NCI-H2227 (cell line): ENCODE results near the gene KLHL22.

Experiments
- DNase-seq: peaks from one replicate; lab custom pipeline; 2025; ENCODE audit not compliant: unreplicated experiment; lab: John Stamatoyannopoulos, UW

KLHL22 gene

DNA sequence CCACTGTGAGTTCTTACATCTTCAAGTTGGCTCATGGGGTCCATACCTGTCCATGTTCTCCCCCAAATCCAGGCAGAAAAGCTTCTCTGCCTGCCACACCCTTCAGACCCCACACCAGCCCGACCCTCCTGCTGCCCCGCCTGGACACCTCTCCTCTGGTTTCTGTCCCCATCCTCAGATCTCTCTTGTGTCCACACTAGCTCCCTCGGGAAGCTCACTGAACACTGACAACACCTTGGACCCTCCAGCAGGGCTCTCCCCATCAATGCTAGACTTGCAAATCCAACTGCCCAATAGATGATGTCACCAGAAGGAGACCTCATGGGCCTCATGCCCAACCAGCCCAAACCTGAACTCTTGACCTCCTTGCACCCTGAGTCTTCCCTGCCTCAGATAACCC, 60.8 kb downstream of the KLHL22 start:
- DNase-seq: no peak

- DNase-seq: no peak
Observed at GRCh38 chr22:20434264-20434751, 61.3 kb downstream of the KLHL22 start.

DNA sequence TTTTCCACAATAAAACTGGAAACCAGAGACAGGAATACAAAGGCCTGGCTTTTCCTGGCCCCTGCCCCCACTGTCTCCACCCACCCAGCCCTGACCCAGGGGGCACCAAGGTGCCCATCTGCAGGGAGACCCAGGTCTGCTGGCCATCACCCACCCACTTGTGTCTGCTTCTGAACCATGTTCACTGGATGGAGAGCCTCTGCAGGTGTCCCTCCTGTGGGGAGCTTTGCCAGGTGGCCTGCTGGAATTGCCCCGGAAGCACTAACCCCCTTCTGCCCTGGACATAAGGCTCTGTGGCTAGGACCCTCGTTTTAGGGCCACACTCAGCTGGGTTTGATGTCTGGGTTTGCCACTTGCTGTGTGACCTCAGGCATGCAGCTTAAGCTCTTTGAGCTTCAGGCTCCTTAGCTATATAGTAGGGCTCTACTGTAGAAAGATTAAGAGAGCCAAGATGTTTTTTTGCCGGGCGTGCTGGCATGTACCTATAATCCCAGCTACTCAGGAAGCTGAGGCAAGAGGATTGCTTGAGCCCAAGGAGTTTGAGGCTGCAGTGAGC, 61.8 kb downstream of the KLHL22 start:
- DNase-seq: no peak

DNA sequence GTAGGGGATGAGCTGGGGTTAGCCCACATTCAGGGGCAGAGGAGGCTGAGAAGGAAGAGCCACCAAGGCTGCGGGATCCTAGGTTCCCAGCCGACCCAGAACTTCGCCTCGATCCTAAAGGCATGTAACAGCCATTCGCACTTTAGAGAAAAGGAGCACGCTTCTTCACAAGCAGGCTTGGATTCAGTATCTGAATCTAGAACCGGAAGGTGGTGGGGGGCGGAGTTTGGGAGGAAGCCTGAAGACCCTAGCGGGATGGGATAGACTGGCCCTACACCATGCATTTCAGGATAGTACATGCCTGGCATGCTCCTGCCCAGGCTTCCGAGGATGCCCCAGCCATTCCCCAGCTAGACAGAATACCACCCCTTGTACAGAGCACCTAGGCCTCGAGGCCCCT, 62.4 kb downstream of the KLHL22 start:
- DNase-seq: no peak

GRCh38 chr22:20432244-20432686, 63.3 kb downstream of the KLHL22 start:
- no peak for DNase-seq

DNA sequence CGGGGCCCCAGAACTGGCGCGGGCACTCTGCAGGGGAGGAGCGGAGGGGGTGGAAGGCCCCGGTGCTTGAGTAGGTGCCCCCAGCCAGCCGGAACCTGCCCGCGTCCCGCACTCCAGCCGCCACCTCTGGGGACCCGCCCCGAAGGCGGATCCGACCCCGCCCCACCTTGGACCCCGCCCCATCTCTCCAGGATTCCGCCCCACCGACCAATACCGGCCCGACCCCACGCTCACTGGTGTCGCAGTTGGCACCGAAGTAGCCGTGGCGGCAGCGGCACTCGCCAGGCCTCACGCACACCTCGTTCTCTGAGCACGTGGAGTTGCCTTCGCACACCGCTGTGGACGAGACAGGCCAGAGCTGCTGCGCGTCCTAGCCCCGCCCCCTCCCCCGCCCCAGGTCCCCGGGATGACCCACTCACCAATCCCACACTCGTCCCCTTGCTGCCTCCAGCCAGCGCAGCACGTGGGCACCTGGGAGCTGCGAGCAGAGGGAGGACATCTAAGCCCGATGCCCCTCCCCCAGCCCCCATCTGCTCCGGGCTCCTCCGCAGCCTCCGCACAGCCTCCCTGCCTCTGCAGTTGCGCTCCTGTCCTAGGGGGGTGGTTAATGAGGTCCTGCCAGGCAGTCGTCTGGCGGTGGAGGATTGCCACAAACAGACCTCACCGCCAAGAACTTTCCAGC, 63.9 kb downstream of the KLHL22 start:
- DNase-seq: no peak

DNA sequence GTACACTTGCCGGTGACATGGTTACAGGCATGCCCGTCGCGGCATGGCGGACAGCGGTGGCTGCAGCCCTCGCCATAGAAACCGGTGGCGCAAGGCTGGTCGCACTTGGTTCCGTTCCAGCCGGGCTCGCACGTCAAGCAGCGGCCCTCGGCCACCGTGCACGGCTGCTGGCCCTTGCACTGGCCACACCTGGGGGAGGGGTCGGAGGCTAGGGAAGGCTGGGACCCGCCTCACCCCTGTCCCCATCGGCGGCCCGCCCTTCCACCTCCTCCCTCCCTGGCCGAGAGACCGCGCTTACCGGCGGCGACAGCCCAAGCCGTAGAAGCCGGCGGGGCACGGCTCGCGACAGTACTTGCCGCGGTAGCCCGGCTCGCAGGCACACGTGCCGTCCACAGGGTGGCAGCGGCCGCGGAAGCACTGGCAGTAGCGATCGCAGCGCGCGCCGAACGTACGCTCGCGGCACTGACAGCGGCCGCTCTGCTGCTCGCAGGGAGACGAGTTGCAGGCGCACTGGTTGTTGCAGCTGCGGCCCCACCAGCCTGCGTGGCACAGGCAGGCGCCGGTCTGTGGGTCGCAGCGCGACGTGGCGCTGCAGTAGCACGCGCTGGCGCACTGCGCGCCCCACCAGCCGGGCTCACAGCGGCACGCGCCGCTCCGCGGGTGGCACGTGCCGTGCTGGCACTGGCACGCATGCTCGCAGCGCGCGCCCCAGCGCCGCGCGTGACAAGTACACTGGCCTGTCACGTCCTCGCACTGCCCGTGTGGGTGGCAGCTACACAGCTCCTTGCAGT, 64.7 kb downstream of the KLHL22 start:
- no peak for DNase-seq

DNA sequence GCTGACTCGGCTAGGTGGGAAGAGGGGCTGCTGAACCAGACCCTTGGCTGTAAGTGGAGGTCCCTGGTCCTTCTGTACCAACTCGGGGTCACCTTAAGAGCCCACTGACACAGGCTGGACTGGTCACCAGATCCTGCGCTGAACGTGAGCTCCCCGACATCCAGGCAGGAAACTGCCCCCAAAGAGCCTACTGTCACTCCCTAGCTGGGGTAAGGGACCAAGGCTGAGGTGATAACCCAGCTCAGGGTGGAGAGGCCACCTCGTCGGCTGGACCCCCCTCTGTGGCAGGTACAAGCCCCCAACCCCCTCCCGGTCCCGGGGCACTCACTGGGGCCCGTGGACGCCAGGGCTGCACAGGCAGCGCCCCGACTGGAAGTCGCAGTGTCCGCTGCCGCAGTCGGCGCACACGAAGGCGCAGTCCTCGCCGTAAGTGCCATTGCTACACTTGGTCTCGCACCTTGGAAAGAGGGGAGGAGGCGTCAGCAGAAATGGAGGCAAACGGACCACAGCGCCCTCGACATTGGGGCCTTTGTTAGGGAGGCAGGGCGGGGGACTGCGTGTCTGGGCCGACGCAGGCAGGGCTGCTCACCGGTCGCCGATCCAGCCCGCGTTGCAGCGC, 65.4 kb downstream of the KLHL22 start:
- DNase-seq: no peak

GRCh38 chr22:20429254-20430100, 66.1 kb downstream of the KLHL22 start:
- no peak for DNase-seq

DNA sequence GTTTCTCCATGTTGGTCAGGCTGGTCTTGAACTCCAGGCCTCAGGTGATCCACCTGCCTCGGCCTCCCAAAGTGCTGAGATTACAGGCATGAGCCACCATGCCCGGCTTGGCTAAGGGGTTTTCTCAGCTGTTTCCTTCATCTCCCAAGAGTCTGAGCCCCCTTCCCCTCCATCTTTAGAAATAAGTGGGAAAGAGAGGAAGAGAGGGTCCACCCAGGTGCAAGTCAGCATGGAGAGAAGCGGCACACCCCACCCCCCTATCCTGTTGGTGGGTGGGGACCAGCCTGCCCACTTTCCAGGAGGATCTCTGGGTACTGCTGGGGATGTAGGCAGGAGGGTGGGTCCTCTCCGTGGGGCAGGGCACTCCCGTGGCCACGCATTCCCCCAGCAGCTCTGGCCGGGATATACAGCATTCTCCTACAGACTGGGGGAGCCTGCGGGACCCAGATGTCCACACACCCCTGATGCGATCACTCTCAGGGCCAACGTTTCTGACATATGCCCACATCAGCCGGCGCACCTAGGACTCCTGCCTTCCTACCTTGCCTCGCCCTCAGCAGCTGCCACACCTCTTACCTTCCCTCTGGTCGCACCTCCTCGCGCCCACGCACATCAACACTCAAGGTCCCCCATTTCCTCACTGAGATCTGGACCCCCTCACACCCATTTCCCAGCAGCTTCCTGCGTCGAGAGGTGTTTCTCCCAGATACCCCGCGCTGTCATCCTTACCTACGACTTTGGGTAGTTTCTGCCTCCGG, 66.9 kb downstream of the KLHL22 start:
- no peak for DNase-seq

GRCh38 chr22:20427945-20428417, 67.6 kb downstream of the KLHL22 start:
- DNase-seq: no peak

DNA sequence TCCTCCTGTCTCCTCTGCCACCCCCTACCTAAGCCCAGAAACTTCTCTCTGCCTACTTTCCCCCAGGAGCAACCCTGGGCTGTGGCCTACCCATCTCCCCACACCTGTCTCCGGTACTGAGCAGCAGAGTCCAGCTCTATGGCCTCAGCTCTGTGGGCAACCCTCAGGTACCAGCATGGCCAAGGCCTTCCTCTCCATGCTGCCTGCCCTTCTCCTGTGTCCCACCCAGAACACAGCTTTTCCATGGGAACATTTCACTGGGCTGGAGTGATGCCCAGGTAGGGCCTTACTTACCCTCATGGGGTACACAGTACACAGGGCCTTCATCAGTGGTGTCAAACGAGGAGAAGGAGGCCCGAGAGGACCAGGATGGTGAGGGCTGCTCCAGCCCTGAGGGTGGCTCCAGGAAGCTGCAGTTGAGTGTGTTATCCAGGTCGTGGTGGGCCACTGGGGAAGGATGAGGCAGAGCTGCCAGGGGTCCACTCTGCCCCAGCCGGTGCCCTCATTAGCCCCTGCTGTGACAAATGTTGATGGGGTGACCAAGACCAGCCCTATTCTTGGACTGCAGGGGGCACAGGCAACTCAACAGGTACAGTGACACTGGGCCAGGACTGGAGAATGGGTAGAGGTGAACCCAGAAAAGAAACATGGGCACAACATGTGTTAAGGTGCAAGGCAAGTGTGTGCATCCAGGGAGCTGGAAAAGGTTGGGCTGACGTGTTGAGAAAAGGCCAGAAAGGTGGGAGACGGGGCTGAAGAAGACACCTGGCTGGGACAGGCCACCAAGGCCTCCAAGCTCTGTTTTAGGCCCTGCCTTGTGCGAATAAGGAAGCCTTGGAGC, 68.3 kb downstream of the KLHL22 start:
- DNase-seq: no peak

DNA sequence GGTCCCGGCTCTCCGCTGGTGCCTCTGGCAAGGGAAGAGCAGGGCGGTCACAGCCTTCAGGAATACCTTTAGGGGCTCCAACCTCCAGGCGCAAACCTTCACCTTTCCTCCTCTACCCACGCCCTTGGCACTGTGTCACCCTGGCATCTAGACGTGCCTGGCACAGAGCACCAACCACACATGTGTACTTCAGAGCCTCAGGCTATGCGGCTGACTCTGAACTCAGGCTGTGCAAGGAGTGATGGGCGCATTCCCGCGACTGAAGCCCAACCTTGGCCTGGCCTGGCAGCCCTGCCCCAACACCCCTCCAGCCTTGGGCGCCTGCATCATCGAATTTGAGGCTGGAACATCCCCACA, 69.4 kb downstream of the KLHL22 start:
- no peak for DNase-seq

DNA sequence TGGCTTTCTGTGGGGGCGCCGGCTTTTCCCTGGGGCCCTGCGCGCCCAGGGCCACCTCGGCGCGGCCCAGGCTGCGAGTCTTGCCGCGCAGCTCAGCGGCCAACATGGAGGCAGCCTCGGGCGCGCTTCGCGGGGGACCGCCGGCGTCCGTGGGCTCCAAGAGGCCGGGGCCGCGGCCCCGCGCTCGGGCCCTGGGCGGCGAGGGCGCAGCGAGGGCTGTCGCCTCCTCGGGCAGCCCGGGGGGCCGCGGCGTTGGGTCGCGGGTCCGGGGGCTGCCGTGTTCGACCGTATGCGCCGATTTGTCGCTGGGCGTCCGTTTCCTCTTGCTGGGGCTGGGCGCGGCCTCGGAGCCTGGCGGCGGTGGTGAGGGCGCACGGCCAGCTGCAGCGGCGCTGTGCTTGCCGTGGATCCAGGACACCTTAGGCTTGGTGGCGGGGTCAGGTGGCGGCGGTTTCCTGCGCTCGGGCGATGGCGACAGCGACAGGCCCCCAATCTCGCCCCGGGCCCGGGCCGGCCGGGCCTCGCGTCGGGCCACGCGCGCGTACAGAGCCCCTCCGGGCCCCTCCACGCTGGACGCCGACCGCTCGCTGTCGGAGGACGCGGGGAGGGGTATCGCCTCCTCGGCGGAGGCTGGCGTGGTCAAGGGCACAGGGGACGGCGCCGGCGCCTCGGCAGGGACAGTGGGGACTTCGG, 69.9 kb downstream of the KLHL22 start:
- DNase-seq: no peak

GRCh38 chr22:20424932-20425565, 70.5 kb downstream of the KLHL22 start:
- no peak for DNase-seq

GRCh38 chr22:20424568-20424931, 71.0 kb downstream of the KLHL22 start:
- no peak for DNase-seq

- no peak for DNase-seq
Observed at GRCh38 chr22:20423906-20424551, 71.6 kb downstream of the KLHL22 start.
